A172 (cell line): ENCODE results near the gene IGF2BP2. TPM values are rescaled to one million over a fixed set of nuclear protein-coding genes. Genes with fewer than 3 reads are reported as not detected.

ENCODE experiments used
- DNase-seq: peaks from one replicate; pipeline ENCODE4 v3.0.0-alpha.2; 2015; ENCODE audit warnings: low spot score
- total RNA-seq: library from RNA; depleted of rRNA; stranded (reverse); fragments of >200 nt; shearing (Covaris generic); gene quantifications from 2 replicates; pipeline ENCODE4 v1.2.3, GENCODE V29; 2014

The IGF2BP2 gene
- total RNA-seq, 1 experiment from 2014 or later: 29.7 TPM

DNA sequence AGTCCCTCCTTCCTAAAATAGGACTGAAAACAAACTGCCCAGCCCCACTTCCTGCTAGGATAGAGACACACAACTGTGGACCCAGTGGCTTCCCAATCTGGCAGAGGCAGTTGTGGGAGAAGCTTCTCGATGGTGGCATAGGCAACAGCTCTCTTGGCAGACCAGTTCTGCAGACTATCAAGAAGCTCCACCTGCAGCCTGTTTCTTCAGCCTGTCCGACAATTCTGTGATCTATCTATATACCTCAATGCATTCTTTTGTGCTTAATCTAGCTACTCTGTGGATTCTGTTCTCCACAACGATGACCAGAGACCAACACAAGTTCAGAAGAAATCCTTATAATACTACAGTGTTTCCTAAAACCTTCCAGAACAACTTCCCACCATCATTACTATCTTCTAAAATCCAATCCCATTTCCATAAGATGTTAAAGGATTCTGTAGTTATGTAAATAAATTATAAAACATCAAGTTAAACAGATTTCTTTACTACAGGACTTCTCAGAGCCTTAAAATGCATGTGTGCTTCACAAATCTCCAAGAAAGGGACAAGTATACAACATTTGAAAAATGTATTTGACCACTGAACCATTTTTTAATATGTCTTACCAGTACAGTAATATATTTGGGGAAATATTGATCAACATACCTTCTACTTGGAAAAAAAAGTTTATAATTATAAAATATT, 57.7 kb downstream of the IGF2BP2 start:
- no peak for DNase-seq

DNA sequence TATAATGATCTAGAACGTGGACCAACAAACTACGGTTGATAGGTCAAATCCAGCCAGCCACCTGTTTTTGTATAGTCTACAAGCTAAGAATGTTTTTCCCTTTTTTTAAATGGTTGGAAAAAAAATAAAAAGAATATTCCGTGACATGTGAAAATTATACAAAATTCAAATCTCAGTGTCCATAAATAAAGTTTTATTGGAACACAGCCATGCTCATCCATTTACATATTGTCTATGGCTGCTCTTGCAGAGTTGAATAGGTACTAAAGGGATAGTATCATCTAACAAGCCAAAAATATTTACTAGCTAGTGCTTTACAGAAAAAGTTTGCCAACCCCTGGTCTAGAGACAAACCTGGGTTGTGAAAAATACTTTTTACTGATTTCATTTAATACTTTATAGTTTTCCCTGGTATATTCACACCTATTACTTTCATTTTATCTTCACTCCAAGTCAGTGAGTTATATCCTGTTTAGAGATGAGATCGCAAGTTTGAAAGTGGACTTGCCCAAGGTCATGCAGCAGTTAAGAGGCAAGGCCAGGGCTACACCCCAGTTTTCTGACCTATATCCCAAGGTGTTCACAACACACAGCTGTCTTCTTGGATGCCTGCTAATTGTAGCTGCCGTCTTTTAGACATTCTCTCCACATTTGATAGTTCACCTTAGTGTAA, 58.4 kb downstream of the IGF2BP2 start:
- DNase-seq: no peak

DNA sequence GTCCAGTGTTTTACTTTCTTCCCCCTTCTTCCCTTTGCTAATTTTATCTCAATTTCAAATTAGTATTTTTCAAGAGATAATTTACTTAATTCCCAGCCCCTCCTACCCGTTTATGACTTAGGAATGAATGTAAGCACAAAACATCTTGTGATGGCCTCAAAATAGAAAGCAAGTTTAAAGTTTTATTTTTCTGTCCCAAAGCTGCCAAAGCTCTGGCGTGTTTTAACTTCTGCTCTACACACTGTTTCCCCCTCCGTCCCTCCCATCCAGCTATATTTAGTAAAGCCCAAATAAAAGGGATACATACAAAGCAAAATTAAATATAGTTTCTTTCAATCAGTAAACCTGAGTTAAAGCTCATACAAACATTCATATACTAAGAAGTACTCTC, 59.9 kb downstream of the IGF2BP2 start:
- DNase-seq: no peak

GRCh38 chr3:185764163-185764979, 60.5 kb downstream of the IGF2BP2 start:
- DNase-seq: no peak

GRCh38 chr3:185763347-185764005, 61.4 kb downstream of the IGF2BP2 start:
- DNase-seq: no peak

DNA sequence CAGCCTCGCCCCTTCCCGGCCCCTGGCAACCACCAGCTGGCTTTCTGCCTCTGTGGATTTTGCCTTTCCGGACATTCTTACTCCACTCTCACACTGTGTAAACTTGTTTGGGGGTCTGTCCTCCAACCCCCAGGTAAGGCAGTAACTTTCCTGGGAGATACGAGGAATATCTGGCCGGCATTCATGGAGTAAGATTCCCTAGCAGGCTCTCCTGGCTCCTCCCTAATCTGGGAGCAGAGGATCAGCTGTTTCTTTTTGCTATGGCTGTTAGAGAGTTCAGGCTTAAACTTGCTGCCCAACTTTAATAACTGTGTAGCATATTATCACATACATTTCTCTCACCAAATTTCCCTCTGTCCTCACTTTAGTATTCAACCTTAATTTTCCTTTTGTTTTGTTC, 64.3 kb downstream of the IGF2BP2 start:
- no peak for DNase-seq

DNA sequence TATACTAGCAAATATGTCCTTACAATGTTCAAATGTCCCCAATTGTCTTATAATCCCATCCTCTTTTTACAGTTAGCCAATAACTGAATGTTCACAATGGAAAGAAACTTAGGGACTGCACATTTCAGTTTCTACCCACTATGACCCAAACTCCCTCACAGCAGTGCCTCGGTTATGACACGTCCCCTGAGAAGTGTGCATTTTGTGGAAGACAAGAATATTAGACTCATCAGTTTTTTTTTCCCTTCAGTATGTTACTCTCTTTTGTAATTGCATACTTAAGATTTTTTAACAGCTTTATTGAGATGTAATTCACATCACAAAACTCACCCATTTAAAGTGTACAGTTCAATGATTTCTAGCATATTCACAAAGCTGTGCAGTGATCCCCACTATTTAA, 64.8 kb downstream of the IGF2BP2 start:
- DNase-seq: no peak

DNA sequence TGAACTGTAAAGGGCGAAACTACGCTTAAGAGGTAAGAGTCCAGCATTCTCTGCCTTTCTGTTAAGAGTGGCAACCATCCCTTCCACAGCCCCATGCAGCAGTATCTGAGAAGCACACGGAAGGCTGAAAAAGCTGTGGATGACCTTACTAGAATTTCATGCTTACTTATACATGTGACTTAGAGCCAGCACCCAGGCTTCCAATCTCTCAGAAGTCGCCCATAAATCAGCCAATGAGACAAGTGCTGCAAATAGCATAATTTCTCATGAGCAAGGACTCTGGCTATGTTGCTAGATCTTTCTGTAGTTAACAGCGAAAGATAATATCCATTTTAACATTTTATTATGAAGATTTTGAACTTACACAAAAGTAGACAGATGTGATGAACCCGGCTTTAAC, 65.3 kb downstream of the IGF2BP2 start:
- DNase-seq: no peak

DNA sequence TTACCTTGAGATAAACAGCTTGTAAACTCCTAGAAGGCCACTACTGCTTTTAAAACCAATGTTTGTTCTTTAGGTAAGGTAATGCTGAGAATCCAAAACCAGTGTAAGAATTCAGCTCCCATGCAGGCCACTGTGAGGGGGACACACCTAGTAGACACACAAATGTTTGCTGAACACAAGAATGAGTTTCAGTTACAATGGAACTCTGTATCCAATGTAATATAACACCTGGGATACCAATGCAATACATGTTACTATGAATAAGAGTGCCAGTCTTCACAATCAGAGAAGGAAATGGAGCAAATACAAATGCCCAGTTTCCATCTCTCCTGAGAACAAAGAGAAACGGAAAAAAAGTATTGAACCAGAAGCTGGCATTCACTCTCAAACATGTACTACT, 65.9 kb downstream of the IGF2BP2 start:
- no peak for DNase-seq

GRCh38 chr3:185757176-185757575, 67.7 kb downstream of the IGF2BP2 start:
- DNase-seq: peak; percentile 39

- DNase-seq: no peak
Measured at GRCh38 chr3:185756477-185756876, 68.4 kb downstream of the IGF2BP2 start.

DNA sequence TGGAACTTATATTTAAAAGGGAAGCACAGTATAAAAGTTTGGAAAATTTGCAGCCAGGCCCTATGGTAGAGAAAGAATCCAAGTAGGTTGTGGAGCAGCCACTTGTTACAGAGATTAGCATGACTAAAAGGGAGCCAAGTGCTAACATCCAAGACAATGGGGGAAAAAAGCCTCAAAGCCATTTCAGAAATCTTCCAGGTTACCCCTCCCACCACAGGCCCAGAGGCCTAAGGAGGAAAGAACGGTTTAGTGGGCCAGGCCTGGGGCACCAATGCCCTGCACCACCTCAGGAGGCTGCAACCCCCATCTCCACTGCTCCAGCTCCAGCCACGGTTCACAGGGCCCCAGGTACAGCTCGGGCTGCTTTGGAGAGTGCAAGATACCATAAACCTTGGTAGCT, 69.9 kb downstream of the IGF2BP2 start:
- DNase-seq: no peak

DNA sequence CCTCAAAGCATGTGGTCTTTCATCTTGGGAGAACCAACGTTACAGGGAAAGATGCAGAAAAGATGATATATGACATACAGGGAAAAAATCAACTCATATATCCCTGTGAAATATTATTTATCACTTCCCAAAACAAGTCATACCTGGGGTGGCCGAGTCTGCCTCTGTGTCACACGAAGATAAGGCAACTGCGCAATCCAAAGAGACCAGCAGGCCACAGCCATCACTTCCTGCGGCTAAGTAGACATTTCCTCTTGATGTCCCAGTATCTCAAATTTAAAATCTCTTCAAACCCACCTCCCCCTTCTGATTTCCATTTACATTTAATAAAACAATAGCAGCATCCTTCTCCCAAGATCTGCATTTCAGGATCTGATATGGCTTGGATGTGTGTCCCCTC, 71.5 kb downstream of the IGF2BP2 start:
- DNase-seq: no peak

GRCh38 chr3:185750702-185751101, 74.1 kb downstream of the IGF2BP2 start:
- DNase-seq: no peak

DNA sequence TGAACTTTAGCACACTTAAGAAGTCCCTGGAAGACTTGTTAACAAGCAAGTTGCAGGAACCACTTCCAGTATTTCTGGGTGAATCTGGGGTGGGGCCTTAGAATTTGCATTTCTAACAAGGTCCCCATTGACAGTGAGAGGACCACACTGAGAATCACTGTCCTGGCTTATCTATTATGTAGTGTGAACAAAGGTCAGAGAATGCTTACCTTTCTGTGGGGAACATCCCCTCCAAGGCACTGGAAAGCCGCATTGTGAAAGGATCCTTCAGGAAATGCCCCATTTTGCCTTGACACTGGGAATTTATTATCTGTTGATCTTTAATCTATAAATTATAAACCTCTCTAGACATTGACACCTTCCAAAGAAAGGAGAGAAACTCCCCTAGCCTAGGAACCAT, 74.8 kb downstream of the IGF2BP2 start:
- DNase-seq: no peak

DNA sequence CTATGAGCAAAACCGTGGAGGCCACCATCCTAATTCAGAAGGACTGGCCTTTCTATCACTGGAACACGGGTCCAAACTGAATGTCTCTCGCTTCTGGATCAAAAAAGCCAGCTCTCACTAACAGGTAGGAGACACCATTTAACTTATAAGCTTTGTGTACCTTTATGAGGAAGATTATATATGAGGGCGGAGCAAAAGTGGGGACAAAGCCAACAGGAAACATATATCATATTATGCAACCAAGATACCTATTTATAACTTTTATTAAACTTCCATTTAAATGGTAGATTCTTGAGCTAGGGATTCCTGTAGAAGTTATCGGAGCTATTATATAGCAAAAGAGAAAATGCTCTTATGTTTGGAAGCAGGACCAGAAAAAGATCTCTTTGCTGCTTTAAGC, 78.4 kb downstream of the IGF2BP2 start:
- peak; percentile 24 for DNase-seq

DNA sequence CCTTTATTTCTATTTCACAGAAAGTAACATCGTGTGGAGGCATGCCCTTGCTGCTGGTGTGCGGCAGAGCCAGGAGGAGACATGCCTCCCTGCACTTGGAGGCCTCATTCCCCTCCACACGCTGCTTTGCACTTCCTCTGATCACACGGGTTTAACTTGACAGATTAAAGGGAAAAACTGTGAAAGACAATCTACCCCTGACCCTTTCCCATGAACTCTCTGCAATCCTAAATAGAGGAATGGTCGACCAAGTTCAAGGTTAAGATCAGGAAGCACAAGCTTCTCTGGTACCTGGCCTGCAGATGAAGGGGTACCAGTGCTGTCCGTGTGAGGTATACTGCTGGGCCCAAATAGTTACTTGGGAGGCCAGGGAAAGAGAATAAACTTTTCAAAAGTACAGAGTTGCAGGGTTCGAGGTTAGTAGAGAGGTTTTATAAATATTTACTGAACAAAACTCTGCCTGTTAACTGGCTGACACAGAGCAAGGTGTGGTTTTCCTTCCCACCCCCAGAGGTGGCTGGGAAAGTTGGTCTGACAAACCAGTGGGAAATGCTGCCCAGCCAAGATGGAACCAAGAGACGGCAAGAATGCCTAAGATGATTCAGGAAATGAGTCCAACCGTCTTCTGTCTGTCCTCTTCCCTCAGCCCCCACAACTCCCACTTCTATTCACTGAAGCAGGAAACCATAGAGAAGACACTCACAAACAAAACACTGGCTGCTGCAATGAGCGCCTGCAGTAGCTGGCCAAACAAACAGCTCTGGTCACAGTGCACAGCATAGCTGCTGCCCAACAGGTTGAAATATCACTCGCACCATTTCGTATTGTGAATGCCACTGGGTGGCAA, 79.6 kb downstream of the IGF2BP2 start:
- peak; percentile 79 for DNase-seq

- DNase-seq: no peak
Measured at GRCh38 chr3:185741586-185741985, 83.3 kb downstream of the IGF2BP2 start.

DNA sequence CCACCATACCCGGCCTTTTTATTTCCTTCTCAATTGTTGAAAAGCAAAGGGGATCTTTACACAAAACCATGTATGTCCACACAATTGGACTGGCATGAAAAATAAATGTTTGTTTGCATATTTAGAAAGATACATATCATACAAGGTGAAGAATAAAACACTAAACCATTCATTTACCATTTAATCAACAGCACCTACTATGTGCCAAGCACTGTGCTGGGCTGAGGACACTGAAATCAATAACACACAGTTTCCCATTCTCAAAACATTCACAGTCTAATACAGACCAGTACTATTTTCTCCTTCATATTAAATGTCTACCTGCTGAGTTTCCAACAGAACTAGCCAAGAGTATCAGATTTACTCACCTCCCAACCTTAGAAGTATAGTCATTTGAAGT, 84.7 kb downstream of the IGF2BP2 start:
- DNase-seq: no peak

GRCh38 chr3:185739264-185739701, 85.6 kb downstream of the IGF2BP2 start:
- no peak for DNase-seq
